HepG2 (cell line): ENCODE data around the gene IL32. TPM values are rescaled to one million over a fixed set of nuclear protein-coding genes. Genes with fewer than 3 reads are reported as not detected.

ENCODE experiments used
- ATF7 ChIP-seq, 2 experiments: fragments of 450-650 bp in 1 of 2; sonication (generic) in 1 of 2; formaldehyde crosslinking in 1 of 2; IDR thresholded peaks; 2 replicates each; pipeline versions ENCODE4 v1.4.0 to v1.6.1; 2016 to 2020; ENCODE audit warnings: antibody characterized with exemption in 1 of 2, mild to moderate bottlenecking in 1 of 2, missing genetic modification reagents in 1 of 2
- CBX1 ChIP-seq: IDR thresholded peaks from one replicate; pipeline ENCODE4 v1.6.1; 2016; ENCODE audit warnings: antibody characterized with exemption, low read depth
- CENPX ChIP-seq: sonication (generic); formaldehyde crosslinking; IDR thresholded peaks from 2 replicates; pipeline ENCODE4 v1.9.0; 2021; ENCODE audit warnings: mild to moderate bottlenecking, missing genetic modification reagents, moderate library complexity
- E2F1 ChIP-seq: sonication (generic); formaldehyde crosslinking; IDR thresholded peaks from 2 replicates; pipeline ENCODE4 v1.5.0; 2020; ENCODE audit warnings: missing genetic modification reagents
- FLYWCH1 ChIP-seq: sonication (generic); formaldehyde crosslinking; IDR thresholded peaks from 2 replicates; pipeline ENCODE4 v1.8.1; 2023; ENCODE audit warnings: mild to moderate bottlenecking, missing genetic modification reagents
- HOXA3 ChIP-seq: sonication (generic); formaldehyde crosslinking; IDR thresholded peaks from 2 replicates; pipeline ENCODE4 v1.5.0; 2020; ENCODE audit warnings: missing genetic modification reagents
- MEF2D ChIP-seq: sonication (generic); formaldehyde crosslinking; IDR thresholded peaks from 2 replicates; pipeline ENCODE4 v1.5.1; 2020; ENCODE audit warnings: mild to moderate bottlenecking, missing genetic modification reagents
- MEIS1 ChIP-seq: sonication (generic); formaldehyde crosslinking; IDR thresholded peaks from 2 replicates; pipeline ENCODE4 v1.9.0; 2021; ENCODE audit warnings: mild to moderate bottlenecking, missing genetic modification reagents, moderate library complexity, borderline replicate concordance
- MLLT10 ChIP-seq: sonication (generic); formaldehyde crosslinking; IDR thresholded peaks from 2 replicates; pipeline ENCODE4 v1.4.0; 2020; ENCODE audit warnings: missing genetic modification reagents
- NAIF1 ChIP-seq: sonication (generic); formaldehyde crosslinking; IDR thresholded peaks from 2 replicates; pipeline ENCODE4 v1.5.0; 2020; ENCODE audit warnings: mild to moderate bottlenecking, missing genetic modification reagents, borderline replicate concordance
- NKX3-1 ChIP-seq: sonication (generic); formaldehyde crosslinking; IDR thresholded peaks from 2 replicates; pipeline ENCODE4 v1.5.0; 2020; ENCODE audit warnings: missing genetic modification reagents
- SAFB2 ChIP-seq: sonication (generic); formaldehyde crosslinking; IDR thresholded peaks from 2 replicates; pipeline ENCODE4 v1.5.1; 2020; ENCODE audit warnings: missing genetic modification reagents, low read depth, mild to moderate bottlenecking, borderline replicate concordance
- SALL2 ChIP-seq: sonication (generic); formaldehyde crosslinking; IDR thresholded peaks from 2 replicates; pipeline ENCODE4 v1.8.1; 2023; ENCODE audit warnings: mild to moderate bottlenecking, missing genetic modification reagents, inconsistent platforms
- SP2 ChIP-seq: sonication (generic); formaldehyde crosslinking; IDR thresholded peaks from 2 replicates; pipeline ENCODE4 v1.5.1; 2020; ENCODE audit warnings: mild to moderate bottlenecking, missing genetic modification reagents
- STAT5B ChIP-seq: sonication (generic); formaldehyde crosslinking; IDR thresholded peaks from 2 replicates; pipeline ENCODE4 v1.4.0; 2020; ENCODE audit warnings: missing genetic modification reagents
- TEAD3 ChIP-seq: optimal IDR thresholded peaks from 2 replicates; pipeline ENCODE3; 2016; ENCODE audit warnings: borderline replicate concordance
- ZC3H13 ChIP-seq: sonication (generic); formaldehyde crosslinking; IDR thresholded peaks from 2 replicates; pipeline ENCODE4 v1.8.1; 2023; ENCODE audit warnings: mild to moderate bottlenecking, missing genetic modification reagents, moderate library complexity
- ZNF354B ChIP-seq: sonication (generic); formaldehyde crosslinking; IDR thresholded peaks from 2 replicates; pipeline ENCODE4 v1.8.0; 2022; ENCODE audit warnings: mild to moderate bottlenecking, missing genetic modification reagents
- ZNF367 ChIP-seq: sonication (generic); formaldehyde crosslinking; IDR thresholded peaks from 2 replicates; pipeline ENCODE4 v1.4.0; 2020; ENCODE audit warnings: missing genetic modification reagents, borderline replicate concordance
- ZNF709 ChIP-seq: sonication (generic); formaldehyde crosslinking; IDR thresholded peaks from 2 replicates; pipeline ENCODE4 v1.5.0; 2020; ENCODE audit warnings: mild to moderate bottlenecking, missing genetic modification reagents
- ZNF770 ChIP-seq: sonication (generic); formaldehyde crosslinking; IDR thresholded peaks from 2 replicates; pipeline ENCODE4 v1.5.0; 2020; ENCODE audit warnings: mild to moderate bottlenecking, missing genetic modification reagents
- ZNF773 ChIP-seq: sonication (generic); formaldehyde crosslinking; IDR thresholded peaks from 2 replicates; pipeline ENCODE4 v1.4.0; 2020; ENCODE audit warnings: missing genetic modification reagents, borderline replicate concordance
- ZSCAN9 ChIP-seq: IDR thresholded peaks from 2 replicates; pipeline ENCODE4 v1.6.1; 2016; ENCODE audit warnings: borderline replicate concordance
- polyA plus RNA-seq, 8 experiments: library from polyadenylated mRNA; depleted of rRNA in 3 of 8; stranded (reverse) in 7 of 8; unstranded in 1 of 8; fragments of >200 nt; fragmentation: Illumina TruSeq in 4 of 8; extraction: Trizol in 4 of 8; gene quantifications; 2 replicates each; pipeline versions ENCODE4 v1.2.1 to v1.2.3, GENCODE V29; 2011 to 2016; ENCODE audit warnings: low read depth in 4 of 8, missing spikeins in 1 of 8, mixed read lengths in 1 of 8; ENCODE audit not compliant: insufficient read depth in 1 of 8
- total RNA-seq, 5 experiments: library from RNA; depleted of rRNA; stranded (reverse); fragments of >200 nt; fragmentation: Illumina TruSeq; extraction: Trizol; gene quantifications; 2 replicates each; pipeline ENCODE4 v1.2.3, GENCODE V29; 2016; ENCODE audit warnings: low read depth in 1 of 5

IL32 gene
- total and polyA plus RNA-seq, 2 of the 13 experiments (the other 11 are each of a cell fraction or from before 2014, with no cell fraction given), result 115 to 165 TPM

DNA sequence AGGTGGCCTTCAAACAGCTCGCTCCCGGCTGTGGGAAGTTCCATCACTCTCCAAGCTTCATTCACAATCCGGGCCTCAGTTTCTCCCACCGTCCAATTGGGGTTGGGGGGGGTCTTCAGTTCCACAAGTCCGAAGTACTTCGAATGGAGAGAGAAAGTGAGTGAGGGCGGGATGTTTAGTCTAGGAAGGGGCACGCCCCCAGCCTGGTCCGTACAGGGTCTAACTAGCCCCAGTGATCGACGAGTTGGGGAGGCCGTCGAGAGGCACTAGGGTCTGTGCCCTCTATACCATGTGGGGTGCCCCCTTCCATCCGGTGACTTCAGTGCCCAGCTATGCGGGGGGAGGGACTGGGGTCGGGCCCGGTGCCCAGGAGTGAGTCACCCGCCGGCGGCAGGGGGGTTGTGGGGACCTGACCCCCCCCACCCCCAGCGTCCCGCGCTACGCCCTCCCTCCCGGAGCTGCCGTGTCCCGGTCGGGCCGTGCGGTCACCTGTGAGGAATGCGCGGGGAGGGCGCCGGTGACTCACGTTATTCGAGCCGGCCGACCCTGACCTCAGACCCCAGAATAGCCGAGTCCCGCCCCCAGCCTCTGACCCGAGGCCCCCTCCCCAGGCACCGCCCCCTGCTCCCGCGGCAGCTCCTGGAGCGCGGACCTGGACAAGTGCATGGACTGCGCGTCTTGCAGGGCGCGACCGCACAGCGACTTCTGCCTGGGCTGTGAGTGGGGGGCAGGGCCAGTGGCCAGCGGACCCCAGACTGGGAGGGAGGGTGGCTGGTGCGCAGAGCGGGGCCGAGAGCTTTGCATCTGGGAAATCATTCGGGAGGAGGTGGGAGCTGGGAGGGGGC is 44.6 kb upstream of the IL32 start (continued):
- TF ChIP-seq STAT5B (CRISPR knock-in tag), result no peak; the same call in 1 of the 2 replicates
- TF ChIP-seq ZNF773, result peak; percentile 85; the same call in 1 of the 2 replicates
- peak; percentile 46; the same call in 1 of the 2 replicates for TF ChIP-seq NAIF1 (CRISPR knock-in tag)
- no peak for TF ChIP-seq ZNF354B (CRISPR knock-in tag)
- no peak; the same call in none of the 2 replicates for TF ChIP-seq SP2
- TF ChIP-seq CBX1, result no peak
- no peak for TF ChIP-seq ZNF367 (CRISPR knock-in tag)
- TF ChIP-seq SAFB2 (CRISPR knock-in tag), result peak; percentile 70; the same call in 1 of the 2 replicates
- peak; percentile 94 for TF ChIP-seq MEF2D (CRISPR knock-in tag)
- peak; percentile 60 for TF ChIP-seq NKX3-1 (CRISPR knock-in tag)
- peak; percentile 56; the same call in 1 of the 2 replicates for TF ChIP-seq SALL2 (CRISPR knock-in tag)
- 0 out of 2 replicates have a peak, but pooled peaks have one; percentile 17 for TF ChIP-seq FLYWCH1 (CRISPR knock-in tag)
- no peak for TF ChIP-seq CENPX (CRISPR knock-in tag)
- peak; percentile 97 for TF ChIP-seq TEAD3 (CRISPR knock-in tag)
- TF ChIP-seq MLLT10, result no peak
- TF ChIP-seq ZC3H13, result 0 out of 2 replicates have a peak, but pooled peaks have one; percentile 24
- peak; percentile 65; the same call in 1 of the 2 replicates for TF ChIP-seq HOXA3
- TF ChIP-seq E2F1 (CRISPR knock-in tag), result 0 out of 2 replicates have a peak, but pooled peaks have one; percentile 20
- TF ChIP-seq MEIS1, result 0 out of 2 replicates have a peak, but pooled peaks have one; percentile 19
- peak; percentile 75 for TF ChIP-seq ATF7 (IDR thresholded peaks at IDR 0.05)
- TF ChIP-seq ATF7 (CRISPR knock-in tag; IDR thresholded peaks at IDR 0.05), result peak; percentile 99
- TF ChIP-seq ZNF770 (CRISPR knock-in tag), result 0 out of 2 replicates have a peak, but pooled peaks have one; percentile 2
- 0 out of 2 replicates have a peak, but pooled peaks have one; percentile 27 for TF ChIP-seq ZSCAN9
- peak; percentile 0; the same call in 1 of the 2 replicates for TF ChIP-seq ZNF709
